ENCODE measurements around the gene FBXL17.
A peak's percentile ranks its signal among the peaks of the same experiment; 100 is the strongest.

FBXL17 gene

GRCh38 chr5:108382784-108383330 is 959 bp upstream of the FBXL17 start:
- H3K27ac ChIP-seq = peak overlapping the region; percentile 97
- TF ChIP-seq ZFX (IDR thresholded peaks at IDR 0.05; ENCODE audit: borderline replicate concordance) (no peak), CTCF (IDR thresholded peaks at IDR 0.05) (no peak)

GRCh38 chr5:108381350-108381953 is 446 bp downstream of the FBXL17 start:
- H3K27ac ChIP-seq = peak overlapping the region; percentile 97
- TF ChIP-seq CTCF (IDR thresholded peaks at IDR 0.05) (no peak), ZFX (IDR thresholded peaks at IDR 0.05; ENCODE audit: borderline replicate concordance) (no peak)

GRCh38 chr5:108380531-108381349 is 1.2 kb downstream of the FBXL17 start:
- no peak for TF ChIP-seq CTCF (IDR thresholded peaks at IDR 0.05)
- TF ChIP-seq ZFX (IDR thresholded peaks at IDR 0.05; ENCODE audit: borderline replicate concordance) = no peak
- peak overlapping the region; percentile 97 for H3K27ac ChIP-seq

- no peak for TF ChIP-seq CTCF (IDR thresholded peaks at IDR 0.05)
- TF ChIP-seq ZFX (IDR thresholded peaks at IDR 0.05; ENCODE audit: borderline replicate concordance) = no peak
- peak overlapping the region; percentile 97; the same call in 1 of the 2 replicates for H3K27ac ChIP-seq
Measured at GRCh38 chr5:108379722-108380530, 2.0 kb downstream of the FBXL17 start.

GRCh38 chr5:108375768-108376167 is 6.1 kb downstream of the FBXL17 start:
- H3K27ac ChIP-seq = no peak overlapping the region
- TF ChIP-seq CTCF (IDR thresholded peaks at IDR 0.05) = no peak
- TF ChIP-seq ZFX (IDR thresholded peaks at IDR 0.05; ENCODE audit: borderline replicate concordance) = no peak

- TF ChIP-seq ZFX (IDR thresholded peaks at IDR 0.05; ENCODE audit: borderline replicate concordance) = no peak
- TF ChIP-seq CTCF (IDR thresholded peaks at IDR 0.05) = no peak
- no peak overlapping the region for H3K27ac ChIP-seq
Measured at GRCh38 chr5:108373426-108373825, 8.5 kb downstream of the FBXL17 start.

Data from 22Rv1 (cell line).